ENCODE measurements around the gene GLO1.

GRCh38 chr6:38640216-38640909, 62.6 kb downstream of the GLO1 start:
- TF ChIP-seq CTCF (IDR thresholded peaks at IDR 0.05): no peak
- TF ChIP-seq POLR2A (IDR thresholded peaks at IDR 0.05): no peak
